Keratinocyte (primary cell): ENCODE measurements around the gene POPDC3. TPM values are rescaled to one million over a fixed set of nuclear protein-coding genes. Genes with fewer than 3 reads are reported as not detected.

ENCODE experiments used
- DNase-seq: peaks from one replicate; pipeline ENCODE4 v3.0.0-alpha.2; 2011; ENCODE audit warnings: low read depth, missing footprints, low spot score
- FAIRE-seq: peaks from 2 replicates; lab custom pipeline; 2011; peaks lifted over from hg19 to GRCh38; lab: Jason Lieb, UNC
- H2AFZ ChIP-seq: 2 replicates; pipeline ENCODE4 v1.6.0; 2012; ENCODE audit warnings: low read length, control low read depth, inconsistent platforms; ENCODE audit not compliant: control insufficient read depth
- H3K27ac ChIP-seq: 2 replicates; pipeline ENCODE4 v1.5.1; 2011; ENCODE audit warnings: low read length; ENCODE audit not compliant: control insufficient read depth, insufficient read depth
- H3K27me3 ChIP-seq: 3 replicates; pipeline ENCODE4 v1.6.0; 2011; ENCODE audit warnings: low read length; ENCODE audit not compliant: control insufficient read depth, insufficient read depth; ENCODE audit errors: extremely low read depth
- H3K36me3 ChIP-seq, 2 experiments: 2 replicates in 1 of 2; 3 replicates in 1 of 2; pipeline ENCODE4 v1.5.1; 2011; ENCODE audit warnings: low read length in 2 of 2, mild to moderate bottlenecking in 1 of 2; ENCODE audit not compliant: control insufficient read depth in 2 of 2, insufficient read depth in 2 of 2; ENCODE audit errors: extremely low read depth in 1 of 2
- H3K4me1 ChIP-seq: 3 replicates; pipeline ENCODE4 v1.5.1; 2011; ENCODE audit warnings: low read length; ENCODE audit not compliant: control insufficient read depth, insufficient read depth; ENCODE audit errors: extremely low read depth
- H3K4me2 ChIP-seq: 3 replicates; pipeline ENCODE4 v1.6.0; 2011; ENCODE audit warnings: low read depth, low read length; ENCODE audit not compliant: control insufficient read depth, insufficient read depth; ENCODE audit errors: extremely low read depth
- H3K4me3 ChIP-seq, 3 experiments: fragments of 200-600 bp in 1 of 3; sonication (generic) in 1 of 3; 2 replicates in 2 of 3; 3 replicates in 1 of 3; pipeline ENCODE4 v1.5.1; 2011 to 2016; ENCODE audit warnings: low read length in 3 of 3, mild to moderate bottlenecking in 3 of 3, control low read depth in 2 of 3, inconsistent platforms in 1 of 3, low read depth in 1 of 3, mixed read lengths in 1 of 3, mixed run types in 1 of 3, moderate library complexity in 1 of 3; ENCODE audit not compliant: control insufficient read depth in 2 of 3, insufficient read depth in 2 of 3; ENCODE audit errors: extremely low read depth in 1 of 3
- H3K79me2 ChIP-seq: 2 replicates; pipeline ENCODE4 v1.6.0; 2012; ENCODE audit warnings: low read length; ENCODE audit not compliant: control insufficient read depth, insufficient read depth
- H3K9ac ChIP-seq: 3 replicates; pipeline ENCODE4 v1.6.0; 2011; ENCODE audit warnings: low read length; ENCODE audit not compliant: control insufficient read depth, insufficient read depth; ENCODE audit errors: extremely low read depth
- H3K9me1 ChIP-seq: 3 replicates; pipeline ENCODE4 v1.6.0; 2011; ENCODE audit warnings: low read length; ENCODE audit not compliant: control insufficient read depth, insufficient read depth; ENCODE audit errors: extremely low read depth
- H3K9me3 ChIP-seq: 2 replicates; pipeline ENCODE4 v1.5.1; 2012; ENCODE audit warnings: low read depth, low read length; ENCODE audit not compliant: control insufficient read depth
- H4K20me1 ChIP-seq: 3 replicates; pipeline ENCODE4 v1.6.0; 2011; ENCODE audit warnings: low read length; ENCODE audit not compliant: control insufficient read depth, insufficient read depth; ENCODE audit errors: extremely low read depth
- EZH2 ChIP-seq: IDR thresholded peaks from one replicate; pipeline ENCODE4 v1.6.1; 2012; ENCODE audit warnings: inconsistent platforms, mild to moderate bottlenecking, low read length, moderate library complexity
- dilution Hi-C: fragments of 300-500 bp; cut with MboI; formaldehyde crosslinking; loops from one replicate; pipeline ENCODE4 v1.7.0; 2020; ENCODE audit warnings: low sequenced_read_pairs; ENCODE audit not compliant: extremely low pct_ligation_motif_present
- polyA plus RNA-seq, 5 experiments: library from polyadenylated mRNA; depleted of rRNA in 3 of 5; stranded (reverse) in 3 of 5; stranded (forward) in 1 of 5; unstranded in 1 of 5; fragments of >200 nt; gene quantifications; 1 replicate in 1 of 5; 2 replicates in 3 of 5; 3 replicates in 1 of 5; pipeline versions ENCODE4 v1.2.1 to v1.2.3, GENCODE V29; 2011 to 2012; ENCODE audit warnings: missing spikeins in 2 of 5, low read depth in 1 of 5, low replicate concordance in 1 of 5
- TF ChIP-seq, protein P1 (sequence below), 3 experiments: IDR thresholded peaks in 1 of 3; conservative IDR thresholded peaks in 1 of 3; optimal IDR thresholded peaks in 1 of 3; 2 replicates in 2 of 3; 3 replicates in 1 of 3; pipeline versions ENCODE3 to v1.5.1; 2011; ENCODE audit warnings: low read length in 3 of 3, mild to moderate bottlenecking in 3 of 3, moderate library complexity in 2 of 3, control low read depth in 1 of 3, inconsistent platforms in 1 of 3; ENCODE audit not compliant: insufficient read depth in 2 of 3; ENCODE audit errors: extremely low read depth in 1 of 3

POPDC3 gene
- polyA plus RNA-seq, 1 donor (not counting 4 experiments of a cell fraction or from before 2014, with no cell fraction given): 17.2 TPM

DNA sequence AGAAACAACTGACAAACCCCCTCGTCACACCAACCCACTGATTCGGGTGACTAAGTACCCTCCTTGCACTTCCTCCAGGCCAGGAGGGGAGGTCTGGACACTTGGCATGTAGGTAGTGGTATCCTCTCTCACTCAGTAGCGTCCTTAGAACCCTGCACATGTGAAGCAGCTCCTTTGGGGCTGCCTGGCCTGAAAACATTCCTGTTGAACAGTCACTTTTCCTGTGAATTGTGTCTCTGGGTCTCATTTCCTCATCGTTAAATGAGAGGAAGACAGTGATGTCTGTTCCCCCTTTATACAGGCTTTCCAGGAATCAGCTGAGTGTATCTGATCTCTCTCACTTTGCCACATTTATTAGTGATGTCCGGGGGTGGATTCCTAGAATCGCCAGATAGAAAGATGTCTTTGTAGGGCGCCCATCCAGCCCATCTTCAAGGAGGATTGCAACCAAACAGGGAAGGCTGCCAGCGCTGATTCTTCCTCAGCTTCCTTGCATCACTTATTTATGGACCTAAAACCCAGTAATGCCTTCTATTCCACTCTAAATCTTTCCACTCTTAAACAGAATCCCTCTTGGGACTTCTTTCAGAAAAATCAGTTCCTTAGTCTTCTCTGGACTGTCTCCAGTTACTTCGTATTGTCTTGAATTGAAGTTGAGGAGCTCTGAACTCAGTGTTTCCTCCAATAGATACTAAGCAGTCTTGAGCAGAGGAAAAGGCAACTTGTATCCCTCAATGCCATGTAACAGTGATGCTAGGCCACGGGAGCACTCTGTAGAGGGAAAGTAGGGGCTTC, 9.4 kb upstream of the POPDC3 start:
- Histone ChIP-seq H3K27me3 (no peaks in the 10 kb centered on the region), H3K9ac (no peak overlapping the region), H3K4me3 (no peak overlapping the region), H3K9me1 (no peaks in the 10 kb centered on the region), H3K36me3 (no peaks in the 10 kb centered on the region), H3K27ac (no peak overlapping the region), H3K4me2 (no peak overlapping the region), H3K9me3 (no peaks in the 10 kb centered on the region), H3K4me1 (peaks cover 5% of the 10 kb centered on the region), H2AFZ (no peak overlapping the region), H4K20me1 (no peaks in the 10 kb centered on the region), H3K79me2 (no peaks in the 10 kb centered on the region)
- TF ChIP-seq, protein P1, sequence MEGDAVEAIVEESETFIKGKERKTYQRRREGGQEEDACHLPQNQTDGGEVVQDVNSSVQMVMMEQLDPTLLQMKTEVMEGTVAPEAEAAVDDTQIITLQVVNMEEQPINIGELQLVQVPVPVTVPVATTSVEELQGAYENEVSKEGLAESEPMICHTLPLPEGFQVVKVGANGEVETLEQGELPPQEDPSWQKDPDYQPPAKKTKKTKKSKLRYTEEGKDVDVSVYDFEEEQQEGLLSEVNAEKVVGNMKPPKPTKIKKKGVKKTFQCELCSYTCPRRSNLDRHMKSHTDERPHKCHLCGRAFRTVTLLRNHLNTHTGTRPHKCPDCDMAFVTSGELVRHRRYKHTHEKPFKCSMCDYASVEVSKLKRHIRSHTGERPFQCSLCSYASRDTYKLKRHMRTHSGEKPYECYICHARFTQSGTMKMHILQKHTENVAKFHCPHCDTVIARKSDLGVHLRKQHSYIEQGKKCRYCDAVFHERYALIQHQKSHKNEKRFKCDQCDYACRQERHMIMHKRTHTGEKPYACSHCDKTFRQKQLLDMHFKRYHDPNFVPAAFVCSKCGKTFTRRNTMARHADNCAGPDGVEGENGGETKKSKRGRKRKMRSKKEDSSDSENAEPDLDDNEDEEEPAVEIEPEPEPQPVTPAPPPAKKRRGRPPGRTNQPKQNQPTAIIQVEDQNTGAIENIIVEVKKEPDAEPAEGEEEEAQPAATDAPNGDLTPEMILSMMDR (optimal IDR thresholded peaks at IDR 0.05 in 1 of 3, IDR thresholded peaks at IDR 0.05 in 1 of 3, conservative IDR thresholded peaks at IDR 0.05 in 1 of 3; ENCODE audit: extremely low read depth in 1 of 3, insufficient read depth in 2 of 3, low read length in 3 of 3): no peak
- TF ChIP-seq EZH2: no peak
- dilution Hi-C loops: no loop called here
- no peak for FAIRE-seq
- DNase-seq: no peak

DNA sequence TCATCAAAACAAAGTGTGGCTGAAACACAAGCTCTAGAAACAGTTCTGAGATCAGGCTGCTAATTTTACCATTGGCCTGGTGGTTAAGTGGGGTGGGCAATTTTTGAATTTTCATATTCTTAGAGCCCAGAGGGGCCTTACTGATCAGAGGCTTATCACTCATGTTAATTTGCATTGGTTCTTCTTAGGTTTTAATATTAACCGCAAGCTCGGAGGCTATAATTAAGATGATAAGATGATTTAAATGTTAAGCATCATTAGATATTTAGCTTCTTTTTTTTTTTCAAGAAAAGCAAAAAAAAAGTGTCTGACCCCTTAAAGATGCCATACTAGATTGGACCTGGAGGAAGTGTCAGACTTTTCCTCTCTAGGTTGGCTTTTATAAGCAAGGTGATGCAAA, 8.4 kb upstream of the POPDC3 start:
- no peak overlapping the region for H3K27ac ChIP-seq
- peaks cover 5% of the 10 kb centered on the region for H3K4me1 ChIP-seq
- DNase-seq (no peak), FAIRE-seq (no peak)
- H4K20me1 ChIP-seq: no peaks in the 10 kb centered on the region
- TF ChIP-seq, protein P1 (optimal IDR thresholded peaks at IDR 0.05 in 1 of 3, IDR thresholded peaks at IDR 0.05 in 1 of 3, conservative IDR thresholded peaks at IDR 0.05 in 1 of 3; ENCODE audit: extremely low read depth in 1 of 3, insufficient read depth in 2 of 3, low read length in 3 of 3): no peak
- TF ChIP-seq EZH2: no peak
- H3K9me1 ChIP-seq: no peaks in the 10 kb centered on the region
- H3K4me2 ChIP-seq: no peak overlapping the region
- dilution Hi-C loops: no loop called here
- no peaks in the 10 kb centered on the region for H3K27me3 ChIP-seq
- no peaks in the 10 kb centered on the region for H3K36me3 ChIP-seq
- no peak overlapping the region for H3K4me3 ChIP-seq
- H3K9me3 ChIP-seq: no peaks in the 10 kb centered on the region
- H2AFZ ChIP-seq: no peak overlapping the region
- no peaks in the 10 kb centered on the region for H3K79me2 ChIP-seq
- no peak overlapping the region for H3K9ac ChIP-seq
